ENCODE data around the gene MIER3. TPM values are rescaled to one million over a fixed set of nuclear protein-coding genes. Genes with fewer than 3 reads are reported as not detected.

The MIER3 gene
- polyA plus RNA-seq, 1 of the 3 experiments (the other 2 are of a cell fraction), result 3.8 TPM

- peaks cover 48% of the 10 kb centered on the region for H3K79me2 ChIP-seq (ENCODE audit: insufficient read depth)
These were observed 587 bp downstream of the MIER3 start for GRCh38 chr5:56951126-56951945.

More at GRCh38 chr5:56951126-56951945, 587 bp downstream of the MIER3 start:
- H3K27me3 ChIP-seq (ENCODE audit: insufficient read depth), result no peaks in the 10 kb centered on the region
- peak overlapping the region; percentile 84 for H3K9ac ChIP-seq
- 0% methylated on average over 14 of the region's 85 CpGs for WGBS (ENCODE audit: low lambda C conversion rate)
- peak; percentile 82 for DNase-seq
- H3F3A ChIP-seq (replicated peaks; ENCODE audit: insufficient read depth), result peaks cover 4% of the 10 kb centered on the region
- ChIA-PET POLR2A (interaction anchor here (0.6 to 1.4 kb wide), 7 partner anchors 9 to 681 kb away, joined by 3 to 14 read pairs (median 4); partner anchors contain the start of gene SETD9), CTCF (interaction anchor here (0.8 to 1.5 kb wide), 6 partner anchors 9 to 681 kb away, joined by 3 to 4 read pairs (median 4); no protein-coding TSS in a partner anchor)
- no peaks in the 10 kb centered on the region for H3K9me3 ChIP-seq
- H3K4me3 ChIP-seq (ENCODE audit: low read depth in 2 of 2, low read length in 1 of 2), result peak overlapping the region; percentile 89 to 94
- peak overlapping the region; percentile 39; the same call in 1 of the 2 replicates for H2AFZ ChIP-seq (ENCODE audit: low read depth)
- H3K9me2 ChIP-seq, result no peaks in the 10 kb centered on the region
- H3K36me3 ChIP-seq (replicated peaks in 1 of 2; ENCODE audit: control insufficient read depth in 1 of 2, insufficient read depth in 2 of 2, low read length in 1 of 2), result peaks cover 17 to 28% of the 10 kb centered on the region in 2 experiments
- TF ChIP-seq MAX (IDR thresholded peaks at IDR 0.05; ENCODE audit: low read depth) (no peak), TEAD4 (IDR thresholded peaks at IDR 0.05; ENCODE audit: borderline replicate concordance, insufficient read depth) (no peak), FOXJ3 (CRISPR knock-in tag; IDR thresholded peaks at IDR 0.05) (no peak), IRF3 (IDR thresholded peaks at IDR 0.05; ENCODE audit: low read depth, low read length) (no peak), RXRA (IDR thresholded peaks at IDR 0.05; ENCODE audit: borderline replicate concordance, low read depth) (no peak), JUND (IDR thresholded peaks at IDR 0.05) (no peak), USF2 (IDR thresholded peaks at IDR 0.05; ENCODE audit: borderline replicate concordance, low read depth, low read length) (no peak), RAD21 (IDR thresholded peaks at IDR 0.05; ENCODE audit: low read length) (no peak), TCF12 (IDR thresholded peaks at IDR 0.05) (no peak), PBX3 (IDR thresholded peaks at IDR 0.05) (no peak), RFX5 (IDR thresholded peaks at IDR 0.05; ENCODE audit: low read length) (no peak), EZH2phosphoT487 (IDR thresholded peaks at IDR 0.05; ENCODE audit: borderline replicate concordance, low read depth) (no peak), MEF2A (IDR thresholded peaks at IDR 0.05; ENCODE audit: borderline replicate concordance, low read depth) (no peak), TAF1 (IDR thresholded peaks at IDR 0.05; ENCODE audit: borderline replicate concordance, low read depth, low read length) (no peak), REST (IDR thresholded peaks at IDR 0.05; ENCODE audit: low read depth, low read length) (no peak), RCOR1 (IDR thresholded peaks at IDR 0.05; ENCODE audit: low read length) (no peak), ELF1 (IDR thresholded peaks at IDR 0.05) (no peak), EP300 (IDR thresholded peaks at IDR 0.05; ENCODE audit: borderline replicate concordance in 1 of 2, low read depth in 1 of 2, low read length in 1 of 2) (no peak), GABPA (IDR thresholded peaks at IDR 0.05; ENCODE audit: low read depth) (no peak)
- TF ChIP-seq, protein P1, sequence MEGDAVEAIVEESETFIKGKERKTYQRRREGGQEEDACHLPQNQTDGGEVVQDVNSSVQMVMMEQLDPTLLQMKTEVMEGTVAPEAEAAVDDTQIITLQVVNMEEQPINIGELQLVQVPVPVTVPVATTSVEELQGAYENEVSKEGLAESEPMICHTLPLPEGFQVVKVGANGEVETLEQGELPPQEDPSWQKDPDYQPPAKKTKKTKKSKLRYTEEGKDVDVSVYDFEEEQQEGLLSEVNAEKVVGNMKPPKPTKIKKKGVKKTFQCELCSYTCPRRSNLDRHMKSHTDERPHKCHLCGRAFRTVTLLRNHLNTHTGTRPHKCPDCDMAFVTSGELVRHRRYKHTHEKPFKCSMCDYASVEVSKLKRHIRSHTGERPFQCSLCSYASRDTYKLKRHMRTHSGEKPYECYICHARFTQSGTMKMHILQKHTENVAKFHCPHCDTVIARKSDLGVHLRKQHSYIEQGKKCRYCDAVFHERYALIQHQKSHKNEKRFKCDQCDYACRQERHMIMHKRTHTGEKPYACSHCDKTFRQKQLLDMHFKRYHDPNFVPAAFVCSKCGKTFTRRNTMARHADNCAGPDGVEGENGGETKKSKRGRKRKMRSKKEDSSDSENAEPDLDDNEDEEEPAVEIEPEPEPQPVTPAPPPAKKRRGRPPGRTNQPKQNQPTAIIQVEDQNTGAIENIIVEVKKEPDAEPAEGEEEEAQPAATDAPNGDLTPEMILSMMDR (IDR thresholded peaks at IDR 0.05), result no peak
- H3K27ac ChIP-seq (ENCODE audit: low read depth in 2 of 2, low read length in 1 of 2), result peak overlapping the region; percentile 60 to 86; a peak in 3 of 4 replicates
- H3K4me1 ChIP-seq (ENCODE audit: control insufficient read depth in 1 of 2, insufficient read depth in 2 of 2, low read depth in 1 of 2, low read length in 1 of 2), result peaks cover 8 to 11% of the 10 kb centered on the region in 2 experiments; a peak in 3 of 4 replicates
- H3K4me2 ChIP-seq, result peak overlapping the region; percentile 95
- peaks cover 18% of the 10 kb centered on the region for H4K20me1 ChIP-seq (ENCODE audit: insufficient read depth)
